HepG2 (cell line): ENCODE data around the gene CRYZ. TPM values are rescaled to one million over a fixed set of nuclear protein-coding genes. Genes with fewer than 3 reads are reported as not detected.

Source experiments
- ATAD3A ChIP-seq: sonication (generic); formaldehyde crosslinking; IDR thresholded peaks from 2 replicates; pipeline ENCODE4 v1.4.0; 2020; ENCODE audit warnings: missing genetic modification reagents
- CENPT ChIP-seq: sonication (generic); formaldehyde crosslinking; IDR thresholded peaks from 2 replicates; pipeline ENCODE4 v1.8.0; 2022; ENCODE audit warnings: low read depth, mild to moderate bottlenecking, moderate library complexity, missing genetic modification reagents
- CHD2 ChIP-seq: IDR thresholded peaks from 2 replicates; pipeline ENCODE4 v1.6.1; 2011; ENCODE audit warnings: low read depth, low read length, improper control_type of control experiment
- DNMT1 ChIP-seq: sonication (generic); formaldehyde crosslinking; IDR thresholded peaks from 2 replicates; pipeline ENCODE4 v1.5.1; 2020; ENCODE audit warnings: mild to moderate bottlenecking, missing genetic modification reagents
- FOXA1 ChIP-seq, 2 experiments: fragments of 450-650 bp in 1 of 2; sonication (generic) in 1 of 2; formaldehyde crosslinking in 1 of 2; IDR thresholded peaks; 2 replicates each; pipeline versions ENCODE4 v1.4.0 to v1.6.1; 2016 to 2020; ENCODE audit warnings: missing genetic modification reagents in 1 of 2
- GABPB1 ChIP-seq: IDR thresholded peaks from 2 replicates; pipeline ENCODE4 v1.6.1; 2016; ENCODE audit warnings: mild to moderate bottlenecking, missing genetic modification reagents, moderate library complexity, missing compliant biosample characterization
- MED1 ChIP-seq: sonication (generic); formaldehyde crosslinking; IDR thresholded peaks from 2 replicates; pipeline ENCODE4 v1.4.0; 2020; ENCODE audit warnings: missing genetic modification reagents
- REXO4 ChIP-seq: sonication (generic); formaldehyde crosslinking; IDR thresholded peaks from 2 replicates; pipeline ENCODE4 v1.8.0; 2022; ENCODE audit warnings: missing genetic modification reagents, mild to moderate bottlenecking, borderline replicate concordance
- U2AF2 ChIP-seq: fragments of 200-400 bp; formaldehyde crosslinking; IDR thresholded peaks from 2 replicates; pipeline ENCODE4 v1.6.1; 2017; ENCODE audit warnings: low read depth, mild to moderate bottlenecking, low read length
- XRCC5 ChIP-seq: fragments of 200-400 bp; formaldehyde crosslinking; optimal IDR thresholded peaks from 2 replicates; pipeline ENCODE3; 2017; ENCODE audit warnings: mild to moderate bottlenecking, low read length
- ZFP41 ChIP-seq: sonication (generic); formaldehyde crosslinking; IDR thresholded peaks from 2 replicates; pipeline ENCODE4 v1.4.0; 2020; ENCODE audit warnings: mild to moderate bottlenecking, missing genetic modification reagents, borderline replicate concordance
- ZNF136 ChIP-seq: sonication (generic); formaldehyde crosslinking; IDR thresholded peaks from 2 replicates; pipeline ENCODE4 v1.8.1; 2022; ENCODE audit warnings: low read depth, mild to moderate bottlenecking, moderate library complexity, missing genetic modification reagents
- ZNF326 ChIP-seq: sonication (generic); formaldehyde crosslinking; IDR thresholded peaks from 2 replicates; pipeline ENCODE4 v1.4.0; 2020; ENCODE audit warnings: missing genetic modification reagents, borderline replicate concordance
- ZNF772 ChIP-seq: sonication (generic); formaldehyde crosslinking; IDR thresholded peaks from 2 replicates; pipeline ENCODE4 v1.5.0; 2020; ENCODE audit warnings: mild to moderate bottlenecking, missing genetic modification reagents
- polyA plus RNA-seq, 8 experiments: library from polyadenylated mRNA; depleted of rRNA in 3 of 8; stranded (reverse) in 7 of 8; unstranded in 1 of 8; fragments of >200 nt; fragmentation: Illumina TruSeq in 4 of 8; extraction: Trizol in 4 of 8; gene quantifications; 2 replicates each; pipeline versions ENCODE4 v1.2.1 to v1.2.3, GENCODE V29; 2011 to 2016; ENCODE audit warnings: low read depth in 4 of 8, missing spikeins in 1 of 8, mixed read lengths in 1 of 8; ENCODE audit not compliant: insufficient read depth in 1 of 8
- total RNA-seq, 5 experiments: library from RNA; depleted of rRNA; stranded (reverse); fragments of >200 nt; fragmentation: Illumina TruSeq; extraction: Trizol; gene quantifications; 2 replicates each; pipeline ENCODE4 v1.2.3, GENCODE V29; 2016; ENCODE audit warnings: low read depth in 1 of 5
- TF ChIP-seq, protein P1 (sequence below): sonication (generic); formaldehyde crosslinking; conservative IDR thresholded peaks from 2 replicates; pipeline ENCODE4 v1.5.0; 2020; ENCODE audit warnings: missing genetic modification reagents
- TF ChIP-seq, protein P2 (sequence below): sonication (generic); formaldehyde crosslinking; IDR thresholded peaks from 2 replicates; pipeline ENCODE4 v1.4.0; 2020; ENCODE audit warnings: missing genetic modification reagents
- TF ChIP-seq, protein P3 (sequence below): sonication (generic); formaldehyde crosslinking; IDR thresholded peaks from 2 replicates; pipeline ENCODE4 v1.4.0; 2020; ENCODE audit warnings: missing genetic modification reagents, mild to moderate bottlenecking, borderline replicate concordance
- TF ChIP-seq, protein P4 (sequence below): sonication (generic); formaldehyde crosslinking; IDR thresholded peaks from 2 replicates; pipeline ENCODE4 v1.9.0; 2021; ENCODE audit warnings: missing genetic modification reagents, borderline replicate concordance
- TF ChIP-seq, protein P5 (sequence below): IDR thresholded peaks from 2 replicates; pipeline ENCODE4 v1.6.1; 2018; ENCODE audit warnings: missing genetic modification reagents, mild to moderate bottlenecking, missing compliant biosample characterization

CRYZ gene
- total and polyA plus RNA-seq, 2 of the 13 experiments (the other 11 are each of a cell fraction or from before 2014, with no cell fraction given): 115 to 211 TPM

DNA sequence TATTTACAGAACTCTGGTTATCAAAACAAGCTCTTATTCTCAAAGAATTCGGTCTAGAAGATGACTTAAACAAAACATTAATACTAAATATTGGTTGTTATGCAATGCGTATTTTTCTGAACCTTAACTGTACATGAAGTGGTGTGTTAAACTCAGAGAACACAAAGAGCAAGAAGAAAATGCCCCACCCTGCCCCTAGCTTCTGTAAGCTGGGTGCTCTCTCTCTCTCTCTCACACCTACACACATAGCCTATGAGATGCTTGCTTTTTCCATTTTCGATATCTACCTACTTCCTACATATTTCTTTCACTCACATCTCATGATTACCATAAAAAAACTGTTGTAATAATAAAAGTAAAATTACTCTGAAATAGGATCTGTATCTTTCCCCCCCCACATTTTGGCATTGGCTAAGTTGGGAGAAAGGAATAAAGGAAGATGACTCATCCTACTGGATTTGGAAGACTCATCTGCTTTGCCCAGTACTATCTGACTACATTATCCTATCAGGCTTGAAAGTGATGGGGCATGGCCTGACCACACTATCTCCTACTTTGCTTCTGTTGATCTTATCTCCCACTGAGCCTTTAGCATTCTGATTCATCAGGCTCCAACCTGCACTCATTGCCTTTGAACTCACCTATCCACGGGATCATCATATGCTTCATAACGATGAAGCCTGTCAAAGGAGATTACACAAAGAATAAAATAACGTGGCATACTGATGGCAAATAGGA is 2.9 kb downstream of the CRYZ start (continued):
- TF ChIP-seq, protein P1, sequence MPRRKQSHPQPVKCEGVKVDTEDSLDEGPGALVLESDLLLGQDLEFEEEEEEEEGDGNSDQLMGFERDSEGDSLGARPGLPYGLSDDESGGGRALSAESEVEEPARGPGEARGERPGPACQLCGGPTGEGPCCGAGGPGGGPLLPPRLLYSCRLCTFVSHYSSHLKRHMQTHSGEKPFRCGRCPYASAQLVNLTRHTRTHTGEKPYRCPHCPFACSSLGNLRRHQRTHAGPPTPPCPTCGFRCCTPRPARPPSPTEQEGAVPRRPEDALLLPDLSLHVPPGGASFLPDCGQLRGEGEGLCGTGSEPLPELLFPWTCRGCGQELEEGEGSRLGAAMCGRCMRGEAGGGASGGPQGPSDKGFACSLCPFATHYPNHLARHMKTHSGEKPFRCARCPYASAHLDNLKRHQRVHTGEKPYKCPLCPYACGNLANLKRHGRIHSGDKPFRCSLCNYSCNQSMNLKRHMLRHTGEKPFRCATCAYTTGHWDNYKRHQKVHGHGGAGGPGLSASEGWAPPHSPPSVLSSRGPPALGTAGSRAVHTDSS (CRISPR knock-in tag): no peak
- TF ChIP-seq GABPB1 (CRISPR knock-in tag) (no peak), ZFP41 (no peak), XRCC5 (no peak), ZNF772 (no peak), FOXA1 (IDR thresholded peaks at IDR 0.05) (no peak), FOXA1 (CRISPR knock-in tag; IDR thresholded peaks at IDR 0.05) (no peak), ZNF326 (CRISPR knock-in tag) (no peak), REXO4 (CRISPR knock-in tag) (no peak), U2AF2 (no peak), MED1 (peak; percentile 57), ATAD3A (no peak), CHD2 (no peak), CENPT (no peak), ZNF136 (CRISPR knock-in tag) (no peak), DNMT1 (no peak)
- TF ChIP-seq, protein P2, sequence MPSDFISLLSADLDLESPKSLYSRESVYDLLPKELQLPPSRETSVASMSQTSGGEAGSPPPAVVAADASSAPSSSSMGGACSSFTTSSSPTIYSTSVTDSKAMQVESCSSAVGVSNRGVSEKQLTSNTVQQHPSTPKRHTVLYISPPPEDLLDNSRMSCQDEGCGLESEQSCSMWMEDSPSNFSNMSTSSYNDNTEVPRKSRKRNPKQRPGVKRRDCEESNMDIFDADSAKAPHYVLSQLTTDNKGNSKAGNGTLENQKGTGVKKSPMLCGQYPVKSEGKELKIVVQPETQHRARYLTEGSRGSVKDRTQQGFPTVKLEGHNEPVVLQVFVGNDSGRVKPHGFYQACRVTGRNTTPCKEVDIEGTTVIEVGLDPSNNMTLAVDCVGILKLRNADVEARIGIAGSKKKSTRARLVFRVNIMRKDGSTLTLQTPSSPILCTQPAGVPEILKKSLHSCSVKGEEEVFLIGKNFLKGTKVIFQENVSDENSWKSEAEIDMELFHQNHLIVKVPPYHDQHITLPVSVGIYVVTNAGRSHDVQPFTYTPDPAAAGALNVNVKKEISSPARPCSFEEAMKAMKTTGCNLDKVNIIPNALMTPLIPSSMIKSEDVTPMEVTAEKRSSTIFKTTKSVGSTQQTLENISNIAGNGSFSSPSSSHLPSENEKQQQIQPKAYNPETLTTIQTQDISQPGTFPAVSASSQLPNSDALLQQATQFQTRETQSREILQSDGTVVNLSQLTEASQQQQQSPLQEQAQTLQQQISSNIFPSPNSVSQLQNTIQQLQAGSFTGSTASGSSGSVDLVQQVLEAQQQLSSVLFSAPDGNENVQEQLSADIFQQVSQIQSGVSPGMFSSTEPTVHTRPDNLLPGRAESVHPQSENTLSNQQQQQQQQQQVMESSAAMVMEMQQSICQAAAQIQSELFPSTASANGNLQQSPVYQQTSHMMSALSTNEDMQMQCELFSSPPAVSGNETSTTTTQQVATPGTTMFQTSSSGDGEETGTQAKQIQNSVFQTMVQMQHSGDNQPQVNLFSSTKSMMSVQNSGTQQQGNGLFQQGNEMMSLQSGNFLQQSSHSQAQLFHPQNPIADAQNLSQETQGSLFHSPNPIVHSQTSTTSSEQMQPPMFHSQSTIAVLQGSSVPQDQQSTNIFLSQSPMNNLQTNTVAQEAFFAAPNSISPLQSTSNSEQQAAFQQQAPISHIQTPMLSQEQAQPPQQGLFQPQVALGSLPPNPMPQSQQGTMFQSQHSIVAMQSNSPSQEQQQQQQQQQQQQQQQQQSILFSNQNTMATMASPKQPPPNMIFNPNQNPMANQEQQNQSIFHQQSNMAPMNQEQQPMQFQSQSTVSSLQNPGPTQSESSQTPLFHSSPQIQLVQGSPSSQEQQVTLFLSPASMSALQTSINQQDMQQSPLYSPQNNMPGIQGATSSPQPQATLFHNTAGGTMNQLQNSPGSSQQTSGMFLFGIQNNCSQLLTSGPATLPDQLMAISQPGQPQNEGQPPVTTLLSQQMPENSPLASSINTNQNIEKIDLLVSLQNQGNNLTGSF (CRISPR knock-in tag): no peak
- TF ChIP-seq, protein P3, sequence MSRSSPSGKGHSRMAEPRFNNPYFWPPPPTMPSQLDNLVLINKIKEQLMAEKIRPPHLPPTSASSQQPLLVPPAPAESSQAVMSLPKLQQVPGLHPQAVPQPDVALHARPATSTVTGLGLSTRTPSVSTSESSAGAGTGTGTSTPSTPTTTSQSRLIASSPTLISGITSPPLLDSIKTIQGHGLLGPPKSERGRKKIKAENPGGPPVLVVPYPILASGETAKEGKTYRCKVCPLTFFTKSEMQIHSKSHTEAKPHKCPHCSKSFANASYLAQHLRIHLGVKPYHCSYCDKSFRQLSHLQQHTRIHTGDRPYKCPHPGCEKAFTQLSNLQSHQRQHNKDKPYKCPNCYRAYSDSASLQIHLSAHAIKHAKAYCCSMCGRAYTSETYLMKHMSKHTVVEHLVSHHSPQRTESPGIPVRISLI (CRISPR knock-in tag): no peak
- TF ChIP-seq, protein P4, sequence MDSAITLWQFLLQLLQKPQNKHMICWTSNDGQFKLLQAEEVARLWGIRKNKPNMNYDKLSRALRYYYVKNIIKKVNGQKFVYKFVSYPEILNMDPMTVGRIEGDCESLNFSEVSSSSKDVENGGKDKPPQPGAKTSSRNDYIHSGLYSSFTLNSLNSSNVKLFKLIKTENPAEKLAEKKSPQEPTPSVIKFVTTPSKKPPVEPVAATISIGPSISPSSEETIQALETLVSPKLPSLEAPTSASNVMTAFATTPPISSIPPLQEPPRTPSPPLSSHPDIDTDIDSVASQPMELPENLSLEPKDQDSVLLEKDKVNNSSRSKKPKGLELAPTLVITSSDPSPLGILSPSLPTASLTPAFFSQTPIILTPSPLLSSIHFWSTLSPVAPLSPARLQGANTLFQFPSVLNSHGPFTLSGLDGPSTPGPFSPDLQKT (CRISPR knock-in tag): no peak
- TF ChIP-seq, protein P5, sequence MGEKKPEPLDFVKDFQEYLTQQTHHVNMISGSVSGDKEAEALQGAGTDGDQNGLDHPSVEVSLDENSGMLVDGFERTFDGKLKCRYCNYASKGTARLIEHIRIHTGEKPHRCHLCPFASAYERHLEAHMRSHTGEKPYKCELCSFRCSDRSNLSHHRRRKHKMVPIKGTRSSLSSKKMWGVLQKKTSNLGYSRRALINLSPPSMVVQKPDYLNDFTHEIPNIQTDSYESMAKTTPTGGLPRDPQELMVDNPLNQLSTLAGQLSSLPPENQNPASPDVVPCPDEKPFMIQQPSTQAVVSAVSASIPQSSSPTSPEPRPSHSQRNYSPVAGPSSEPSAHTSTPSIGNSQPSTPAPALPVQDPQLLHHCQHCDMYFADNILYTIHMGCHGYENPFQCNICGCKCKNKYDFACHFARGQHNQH (CRISPR knock-in tag): 0 out of 2 replicates have a peak, but pooled peaks have one; percentile 52
